Panc1 (cell line): Measurements from ENCODE around the gene ZSWIM8.

ENCODE experiments used
- CTCF ChIP-seq: fragments of 450-650 bp; IDR thresholded peaks from 2 replicates; pipeline ENCODE4 v1.5.1; 2017; ENCODE audit warnings: mild to moderate bottlenecking
- POLR2AphosphoS5 ChIP-seq: IDR thresholded peaks from 2 replicates; pipeline ENCODE4 v1.6.1; 2012; ENCODE audit warnings: mild to moderate bottlenecking, low read depth, low read length, moderate library complexity
- SIN3A ChIP-seq: IDR thresholded peaks from 2 replicates; pipeline ENCODE4 v1.6.1; 2012; ENCODE audit warnings: low read depth, mild to moderate bottlenecking, low read length, moderate library complexity, borderline replicate concordance; ENCODE audit not compliant: insufficient read depth
- TCF7L2 ChIP-seq: IDR thresholded peaks from 2 replicates; pipeline ENCODE4 v1.6.1; 2011; ENCODE audit warnings: mild to moderate bottlenecking, low read depth, low read length, inconsistent platforms

GRCh38 chr10:73808021-73808815 lies 22.8 kb downstream of the ZSWIM8 start:
- no peak for TF ChIP-seq TCF7L2
- no peak for TF ChIP-seq CTCF
- TF ChIP-seq POLR2AphosphoS5, result no peak
- TF ChIP-seq SIN3A, result no peak
